Ishikawa (cell line): ENCODE results near the gene PKDREJ.

Experiments
- FOXM1 ChIP-seq: IDR thresholded peaks from 2 replicates; pipeline ENCODE4 v1.6.1; 2012; ENCODE audit warnings: low read depth, borderline replicate concordance
- RAD21 ChIP-seq: IDR thresholded peaks from 2 replicates; pipeline ENCODE4 v1.6.1; 2012; ENCODE audit warnings: low read depth

DNA sequence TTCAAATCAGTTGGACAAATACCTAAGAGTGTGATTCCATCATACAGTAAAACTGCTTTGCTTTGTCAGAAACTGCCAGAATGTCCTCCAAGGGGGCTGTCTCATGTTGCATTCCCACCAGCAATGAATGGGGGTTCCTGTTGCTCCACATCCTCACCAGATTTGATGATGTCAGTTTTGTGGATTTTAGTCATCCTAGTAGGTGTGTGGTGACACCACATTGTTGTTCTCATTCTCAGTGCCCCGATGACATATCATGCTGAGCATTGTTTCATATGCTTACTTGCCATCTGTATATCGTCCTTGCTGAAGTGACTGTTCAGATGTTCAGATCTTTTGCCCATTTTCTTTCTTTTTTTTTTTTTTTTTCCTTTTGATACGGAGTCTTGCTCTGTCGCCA is 50.1 kb downstream of the PKDREJ start:
- TF ChIP-seq FOXM1 (no peak), RAD21 (no peak)
